ENCODE data around the gene SLC38A6. TPM values are rescaled to one million over a fixed set of nuclear protein-coding genes. Genes with fewer than 3 reads are reported as not detected.

SLC38A6 gene
- total RNA-seq, 1 donor from 2014 or later: 19.0 TPM

DNA sequence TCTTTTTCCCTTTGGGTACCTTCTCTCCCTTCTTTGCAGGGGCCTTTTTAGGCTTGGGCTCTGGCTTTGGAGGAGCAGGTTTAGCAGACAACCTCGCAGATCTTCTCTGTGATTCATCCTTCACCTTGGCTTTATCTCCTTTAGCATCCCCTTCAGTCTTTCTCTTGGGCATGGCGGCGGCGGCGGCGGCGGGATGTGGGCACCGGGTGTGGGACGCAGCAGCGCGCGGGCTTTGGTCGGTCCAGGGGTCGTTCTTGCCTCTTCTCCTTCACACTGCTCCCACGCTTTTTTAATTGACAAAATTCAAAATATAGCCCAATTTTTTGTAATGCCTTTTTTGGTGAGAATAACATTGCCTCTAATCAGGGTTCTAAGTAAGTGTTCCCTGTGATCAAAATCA lies 8.8 kb upstream of the SLC38A6 start:
- H3F3A ChIP-seq (ENCODE audit: low read depth): no peaks in the 10 kb centered on the region
- no peaks in the 10 kb centered on the region for H3K4me1 ChIP-seq
- H3K79me2 ChIP-seq (ENCODE audit: low read depth): peaks cover 1% of the 10 kb centered on the region
- H3K4me2 ChIP-seq: no peak overlapping the region
- H3K4me3 ChIP-seq: no peak overlapping the region
- Mint-ChIP-seq H3K4me3 (no peak overlapping the region), H3K9me3 (no peaks in the 10 kb centered on the region), H3K36me3 (peaks cover 8% of the 10 kb centered on the region), H3K27me3 (ENCODE audit: insufficient read depth, low read depth) (no peaks in the 10 kb centered on the region), H3K27ac (no peak overlapping the region), H3K4me1 (no peaks in the 10 kb centered on the region)
- TF ChIP-seq, protein P1, sequence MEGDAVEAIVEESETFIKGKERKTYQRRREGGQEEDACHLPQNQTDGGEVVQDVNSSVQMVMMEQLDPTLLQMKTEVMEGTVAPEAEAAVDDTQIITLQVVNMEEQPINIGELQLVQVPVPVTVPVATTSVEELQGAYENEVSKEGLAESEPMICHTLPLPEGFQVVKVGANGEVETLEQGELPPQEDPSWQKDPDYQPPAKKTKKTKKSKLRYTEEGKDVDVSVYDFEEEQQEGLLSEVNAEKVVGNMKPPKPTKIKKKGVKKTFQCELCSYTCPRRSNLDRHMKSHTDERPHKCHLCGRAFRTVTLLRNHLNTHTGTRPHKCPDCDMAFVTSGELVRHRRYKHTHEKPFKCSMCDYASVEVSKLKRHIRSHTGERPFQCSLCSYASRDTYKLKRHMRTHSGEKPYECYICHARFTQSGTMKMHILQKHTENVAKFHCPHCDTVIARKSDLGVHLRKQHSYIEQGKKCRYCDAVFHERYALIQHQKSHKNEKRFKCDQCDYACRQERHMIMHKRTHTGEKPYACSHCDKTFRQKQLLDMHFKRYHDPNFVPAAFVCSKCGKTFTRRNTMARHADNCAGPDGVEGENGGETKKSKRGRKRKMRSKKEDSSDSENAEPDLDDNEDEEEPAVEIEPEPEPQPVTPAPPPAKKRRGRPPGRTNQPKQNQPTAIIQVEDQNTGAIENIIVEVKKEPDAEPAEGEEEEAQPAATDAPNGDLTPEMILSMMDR (IDR thresholded peaks at IDR 0.05): no peak
- TF ChIP-seq EZH2 (IDR thresholded peaks at IDR 0.05) (no peak), EZH2phosphoT487 (IDR thresholded peaks at IDR 0.05) (no peak)
- no peak overlapping the region for H2AFZ ChIP-seq (replicated peaks)
- H3K9ac ChIP-seq: no peak overlapping the region
- H4K20me1 ChIP-seq (ENCODE audit: low read depth): no peaks in the 10 kb centered on the region
- H3K9me3 ChIP-seq (ENCODE audit: low read depth): no peaks in the 10 kb centered on the region
- no peak for DNase-seq (ENCODE audit: low spot score)
- H3K27ac ChIP-seq: no peak overlapping the region
- peaks cover 9% of the 10 kb centered on the region for H3K36me3 ChIP-seq
- H3K27me3 ChIP-seq: no peaks in the 10 kb centered on the region

DNA sequence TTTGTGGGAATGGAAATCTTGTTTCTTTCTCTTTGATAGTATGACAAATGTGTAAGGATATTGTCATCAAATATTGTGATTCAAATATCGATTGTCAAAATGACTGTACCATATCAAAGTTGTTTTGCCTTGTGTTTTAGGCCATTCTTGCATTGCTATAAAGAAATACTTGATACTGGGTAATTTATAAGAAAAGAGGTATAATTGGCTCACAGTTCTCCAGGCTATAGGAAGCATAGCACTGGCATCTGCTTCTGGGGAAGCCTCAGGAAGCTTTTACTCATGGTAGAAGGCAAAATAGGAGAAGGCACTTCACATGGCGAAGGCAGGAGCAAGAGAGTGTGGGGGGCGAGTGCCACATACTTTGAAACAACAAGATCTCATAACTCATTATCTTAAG lies 8.0 kb upstream of the SLC38A6 start:
- no peak overlapping the region for H3K4me2 ChIP-seq
- H2AFZ ChIP-seq (replicated peaks): no peak overlapping the region
- no peaks in the 10 kb centered on the region for H4K20me1 ChIP-seq (ENCODE audit: low read depth)
- peaks cover 15% of the 10 kb centered on the region for H3K36me3 ChIP-seq
- no peaks in the 10 kb centered on the region for H3F3A ChIP-seq (ENCODE audit: low read depth)
- no peaks in the 10 kb centered on the region for H3K27me3 ChIP-seq
- peaks cover 2% of the 10 kb centered on the region for H3K4me1 ChIP-seq
- Mint-ChIP-seq H3K4me1 (peaks cover 3% of the 10 kb centered on the region), H3K9me3 (no peaks in the 10 kb centered on the region), H3K27ac (peak overlapping the region; percentile 7), H3K27me3 (ENCODE audit: insufficient read depth, low read depth) (no peaks in the 10 kb centered on the region), H3K36me3 (peaks cover 8% of the 10 kb centered on the region), H3K4me3 (no peak overlapping the region)
- H3K9ac ChIP-seq: no peak overlapping the region
- no peak overlapping the region for H3K4me3 ChIP-seq
- no peak overlapping the region for H3K27ac ChIP-seq
- TF ChIP-seq EZH2 (IDR thresholded peaks at IDR 0.05): no peak
- TF ChIP-seq, protein P1 (IDR thresholded peaks at IDR 0.05): no peak
- TF ChIP-seq EZH2phosphoT487 (IDR thresholded peaks at IDR 0.05): no peak
- H3K79me2 ChIP-seq (ENCODE audit: low read depth): peaks cover 8% of the 10 kb centered on the region
- DNase-seq (ENCODE audit: low spot score): no peak
- H3K9me3 ChIP-seq (ENCODE audit: low read depth): no peaks in the 10 kb centered on the region

DNA sequence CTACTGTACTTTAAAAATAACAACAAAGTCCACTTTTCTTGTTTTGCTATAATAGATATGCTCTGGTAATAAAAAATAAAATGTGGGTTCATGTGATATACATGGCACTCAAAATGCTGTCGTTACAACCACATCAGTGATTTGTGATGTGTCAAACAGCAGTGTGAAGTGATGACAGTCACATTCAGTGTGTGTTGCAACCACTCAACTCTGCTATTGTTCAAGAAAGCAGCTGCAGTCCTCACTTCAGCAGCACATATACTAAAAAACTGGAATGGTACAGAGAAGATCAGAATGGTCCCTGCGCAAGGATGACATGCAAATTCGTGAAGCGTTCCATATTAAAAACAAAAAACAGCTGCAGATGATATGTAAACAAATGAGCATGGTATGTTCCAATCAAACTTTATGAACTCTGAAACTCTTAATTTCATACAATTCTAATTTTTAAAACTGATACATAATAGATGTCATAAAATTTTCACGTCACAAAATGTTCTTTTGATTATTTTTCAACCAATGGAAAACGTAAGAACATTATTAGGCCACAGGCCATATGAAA lies 6.9 kb upstream of the SLC38A6 start:
- Mint-ChIP-seq H3K4me3 (no peak overlapping the region), H3K4me1 (peaks cover 8% of the 10 kb centered on the region), H3K9me3 (no peaks in the 10 kb centered on the region), H3K36me3 (peaks cover 10% of the 10 kb centered on the region), H3K27ac (no peak overlapping the region), H3K27me3 (ENCODE audit: insufficient read depth, low read depth) (no peaks in the 10 kb centered on the region)
- TF ChIP-seq, protein P1 (IDR thresholded peaks at IDR 0.05): no peak
- TF ChIP-seq EZH2 (IDR thresholded peaks at IDR 0.05): no peak
- no peak for TF ChIP-seq EZH2phosphoT487 (IDR thresholded peaks at IDR 0.05)
- H3K4me3 ChIP-seq: no peak overlapping the region
- no peaks in the 10 kb centered on the region for H3K27me3 ChIP-seq
- no peak for DNase-seq (ENCODE audit: low spot score)
- no peak overlapping the region for H3K27ac ChIP-seq
- peaks cover under 1% of the 10 kb centered on the region for H3F3A ChIP-seq (ENCODE audit: low read depth)
- H3K9ac ChIP-seq: no peak overlapping the region
- no peak overlapping the region for H3K4me2 ChIP-seq
- no peak overlapping the region for H2AFZ ChIP-seq (replicated peaks)
- peaks cover 5% of the 10 kb centered on the region for H3K4me1 ChIP-seq
- no peaks in the 10 kb centered on the region for H4K20me1 ChIP-seq (ENCODE audit: low read depth)
- peaks cover 18% of the 10 kb centered on the region for H3K79me2 ChIP-seq (ENCODE audit: low read depth)
- no peaks in the 10 kb centered on the region for H3K9me3 ChIP-seq (ENCODE audit: low read depth)
- peaks cover 15% of the 10 kb centered on the region for H3K36me3 ChIP-seq
